ENCODE results near the gene TOLLIP. TPM values are rescaled to one million over a fixed set of nuclear protein-coding genes. Genes with fewer than 3 reads are reported as not detected.

Gene TOLLIP
- total and polyA plus RNA-seq, 2 experiments from 2014 or later, result 39.0 to 58.7 TPM

GRCh38 chr11:1230456-1231395, 78.7 kb downstream of the TOLLIP start:
- Histone ChIP-seq H3K9me3 (ENCODE audit: low read depth) (no peaks in the 10 kb centered on the region), H3K36me3 (no peaks in the 10 kb centered on the region), H3K4me1 (ENCODE audit: low read depth) (no peaks in the 10 kb centered on the region), H3K4me3 (no peak overlapping the region), H3K27ac (no peak overlapping the region), H3K27me3 (no peaks in the 10 kb centered on the region)
- no peak for TF ChIP-seq CTCF (IDR thresholded peaks at IDR 0.05; ENCODE audit: low read depth, low read length)
- no peak for DNase-seq (ENCODE audit: low read depth in 1 of 2, low spot score in 1 of 2)

- TF ChIP-seq CTCF (IDR thresholded peaks at IDR 0.05; ENCODE audit: low read depth, low read length), result no peak
- Histone ChIP-seq H3K27me3 (no peaks in the 10 kb centered on the region), H3K4me1 (ENCODE audit: low read depth) (no peaks in the 10 kb centered on the region), H3K4me3 (no peak overlapping the region), H3K36me3 (no peaks in the 10 kb centered on the region), H3K9me3 (ENCODE audit: low read depth) (no peaks in the 10 kb centered on the region), H3K27ac (no peak overlapping the region)
- DNase-seq (ENCODE audit: low read depth in 1 of 2, low spot score in 1 of 2), result no peak
These were observed 79.3 kb downstream of the TOLLIP start for GRCh38 chr11:1230121-1230455.

- no peaks in the 10 kb centered on the region for H3K27me3 ChIP-seq
- no peak overlapping the region for H3K4me3 ChIP-seq
- H3K4me1 ChIP-seq (ENCODE audit: low read depth), result no peaks in the 10 kb centered on the region
- H3K27ac ChIP-seq, result no peak overlapping the region
- no peaks in the 10 kb centered on the region for H3K9me3 ChIP-seq (ENCODE audit: low read depth)
- no peak for TF ChIP-seq CTCF (IDR thresholded peaks at IDR 0.05; ENCODE audit: low read depth, low read length)
- H3K36me3 ChIP-seq, result no peaks in the 10 kb centered on the region
- no peak for DNase-seq (ENCODE audit: low read depth in 1 of 2, low spot score in 1 of 2)
These were observed 79.8 kb downstream of the TOLLIP start for GRCh38 chr11:1229471-1230120.

GRCh38 chr11:1228921-1229451, 80.4 kb downstream of the TOLLIP start:
- H3K27ac ChIP-seq, result no peak overlapping the region
- no peaks in the 10 kb centered on the region for H3K4me1 ChIP-seq (ENCODE audit: low read depth)
- no peak overlapping the region for H3K4me3 ChIP-seq
- no peaks in the 10 kb centered on the region for H3K27me3 ChIP-seq
- no peak for TF ChIP-seq CTCF (IDR thresholded peaks at IDR 0.05; ENCODE audit: low read depth, low read length)
- no peaks in the 10 kb centered on the region for H3K9me3 ChIP-seq (ENCODE audit: low read depth)
- no peaks in the 10 kb centered on the region for H3K36me3 ChIP-seq
- DNase-seq (ENCODE audit: low read depth in 1 of 2, low spot score in 1 of 2), result no peak

- Histone ChIP-seq H3K27ac (no peak overlapping the region), H3K27me3 (no peaks in the 10 kb centered on the region), H3K4me3 (no peak overlapping the region), H3K4me1 (ENCODE audit: low read depth) (no peaks in the 10 kb centered on the region), H3K9me3 (ENCODE audit: low read depth) (no peaks in the 10 kb centered on the region), H3K36me3 (no peaks in the 10 kb centered on the region)
- DNase-seq (ENCODE audit: low read depth in 1 of 2, low spot score in 1 of 2), result no peak
- no peak for TF ChIP-seq CTCF (IDR thresholded peaks at IDR 0.05; ENCODE audit: low read depth, low read length)
These were observed 81.2 kb downstream of the TOLLIP start for GRCh38 chr11:1228101-1228821.
